Stimulated activated CD8-positive, alpha-beta memory T cell treated with anti-CD3 and anti-CD28 coated beads, Interleukin-7, amount 100 ng/mL, for 48 hours (primary cell): ENCODE results near the gene FKTN.
"Not testable (repeated sequence)": the region's sequence is repeated elsewhere in the genome, so short reads cannot be mapped to it uniquely, and the experiment has no call there.

Source experiments
- DNase-seq, 2 donors: peaks; one replicate each; pipeline ENCODE4 v3.0.0-alpha.2; 2020; ENCODE audit warnings: low read depth in 1 of 2; ENCODE audit errors: extremely low read depth in 1 of 2

Gene FKTN

GRCh38 chr9:105557804-105558610 is at the start of gene FKTN:
Gene FKTN (plus strand): TSS chr9:105558131. CDS start chr9:105575033, 16,902 bp downstream.
- peak; percentile 63 to 72 for DNase-seq

DNA sequence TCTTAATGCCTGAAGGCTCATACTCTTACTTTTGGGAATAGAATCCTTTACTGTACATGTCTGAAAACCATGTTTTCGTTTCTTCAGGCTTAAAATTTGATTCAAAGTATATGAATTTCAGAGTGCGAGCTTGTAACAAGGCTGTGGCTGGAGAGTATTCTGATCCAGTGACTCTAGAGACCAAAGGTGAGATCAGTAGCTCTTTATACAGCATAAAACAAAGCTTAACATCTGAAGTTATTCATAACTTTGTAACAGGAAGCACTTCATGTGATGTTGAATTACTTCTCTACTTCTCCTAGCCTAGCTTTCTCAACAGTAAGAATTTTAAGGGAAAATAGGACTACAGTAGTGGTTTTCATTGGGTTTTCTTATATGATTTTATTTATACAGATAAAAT is 49.4 kb upstream of the FKTN start:
- DNase-seq = no peak

DNA sequence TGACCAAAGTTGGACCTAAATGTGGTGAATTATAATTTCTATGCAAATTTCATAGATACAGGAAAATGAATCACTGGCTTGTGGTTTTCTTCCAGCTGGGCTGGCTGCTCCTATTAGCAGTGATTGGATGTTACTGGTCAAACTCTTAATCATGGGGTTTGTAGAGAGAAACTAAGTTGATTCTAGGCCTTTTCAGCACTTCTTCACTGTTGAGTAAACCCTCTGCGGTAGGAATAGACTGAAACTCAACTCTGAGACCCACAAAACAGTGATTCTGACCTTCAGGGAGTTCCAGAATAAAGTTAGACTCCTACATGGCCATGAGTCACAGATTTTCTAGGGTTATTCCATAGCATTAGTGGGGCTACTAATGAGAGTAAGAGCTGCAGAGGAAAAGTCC is 47.9 kb upstream of the FKTN start:
- no peak for DNase-seq

- DNase-seq = no peak
These were observed 46.5 kb upstream of the FKTN start for GRCh38 chr9:105511446-105511845.

GRCh38 chr9:105515811-105516413 is 42.0 kb upstream of the FKTN start:
- DNase-seq = no peak

DNA sequence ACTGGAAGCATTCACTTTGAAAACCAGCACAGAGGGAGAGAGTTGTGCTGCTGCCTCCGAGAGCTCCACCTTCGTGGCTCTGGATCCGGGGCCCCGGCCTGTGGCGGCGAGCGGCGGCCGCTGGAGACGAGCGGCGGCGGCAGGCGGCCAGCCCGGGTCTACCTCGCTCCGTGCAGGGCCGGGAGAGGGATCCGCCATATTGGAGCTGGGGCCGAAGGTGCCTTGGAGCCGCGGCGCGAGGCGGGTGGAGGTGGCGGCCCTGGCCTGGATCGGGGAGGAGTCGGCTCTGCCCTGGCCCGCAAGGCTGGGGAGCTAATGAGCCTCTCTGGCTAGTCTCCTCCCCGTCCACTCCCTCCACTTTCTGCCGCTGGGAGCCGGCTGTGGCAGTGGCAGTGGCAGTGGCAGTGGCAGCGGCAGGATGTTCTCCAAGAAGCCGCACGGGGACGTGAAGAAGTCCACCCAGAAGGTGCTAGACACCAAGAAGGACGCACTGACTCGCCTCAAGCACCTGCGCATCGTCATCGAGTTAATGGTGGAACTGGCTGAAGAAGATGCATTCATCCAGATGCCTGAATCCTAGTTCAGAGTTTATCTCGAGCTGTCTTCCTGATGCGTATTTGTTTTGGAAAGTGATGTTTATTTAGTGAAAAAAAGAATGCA is 38.1 kb upstream of the FKTN start:
- peak; percentile 5 to 16 for DNase-seq

DNA sequence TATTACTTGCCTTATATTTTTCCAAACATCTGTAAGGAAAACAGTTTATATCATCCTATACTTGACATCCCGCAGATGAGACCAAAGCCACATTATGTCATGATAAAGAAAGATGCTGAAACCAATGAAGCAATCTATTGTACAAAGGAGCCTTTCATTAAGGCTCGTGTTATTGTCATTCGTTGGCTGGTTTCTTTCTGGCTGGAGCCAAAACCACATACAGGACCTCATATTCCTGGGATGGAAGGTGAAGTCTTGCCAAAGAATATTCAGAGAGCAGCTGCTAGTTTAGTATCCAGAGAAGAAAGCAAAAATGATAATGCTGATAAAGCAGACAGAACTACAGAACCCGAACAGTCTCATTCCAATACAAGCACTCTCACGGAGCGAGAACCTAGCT is 36.9 kb upstream of the FKTN start:
- not testable (repeated sequence) for DNase-seq

DNA sequence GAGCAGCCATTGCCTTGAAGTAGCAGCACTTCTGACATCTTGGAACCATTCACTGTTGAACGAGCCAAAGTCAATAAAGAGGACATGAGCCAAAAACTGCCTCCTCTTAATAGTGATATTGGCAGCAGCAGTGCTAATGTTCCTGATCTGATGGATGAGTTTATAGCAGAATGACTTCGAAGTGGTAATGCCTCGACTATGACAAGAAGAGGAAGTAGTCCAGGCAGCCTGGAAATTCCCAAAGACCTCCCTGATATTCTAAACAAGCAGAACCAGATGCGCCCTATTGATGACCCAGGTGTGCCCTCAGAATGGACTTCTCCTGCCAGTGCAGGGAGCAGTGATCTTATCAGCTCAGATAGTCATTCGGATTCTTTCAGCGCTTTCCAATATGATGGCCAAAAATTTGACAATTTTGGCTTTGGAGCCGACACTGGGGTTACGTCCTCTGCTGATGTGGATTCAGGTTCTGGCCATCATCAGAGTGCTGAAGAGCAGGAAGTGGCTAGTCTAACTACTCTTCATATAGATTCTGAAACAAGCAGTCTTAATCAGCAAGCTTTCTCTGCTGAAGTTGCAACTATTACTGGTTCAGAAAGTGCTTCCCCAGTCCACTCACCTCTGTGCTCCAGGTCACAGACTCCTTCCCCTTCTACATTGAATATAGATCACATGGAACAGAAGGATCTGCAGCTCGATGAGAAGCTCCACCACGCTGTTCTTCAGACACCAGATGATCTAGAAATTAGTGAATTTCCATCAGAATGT is 35.1 kb upstream of the FKTN start:
- DNase-seq = not testable (repeated sequence)

DNA sequence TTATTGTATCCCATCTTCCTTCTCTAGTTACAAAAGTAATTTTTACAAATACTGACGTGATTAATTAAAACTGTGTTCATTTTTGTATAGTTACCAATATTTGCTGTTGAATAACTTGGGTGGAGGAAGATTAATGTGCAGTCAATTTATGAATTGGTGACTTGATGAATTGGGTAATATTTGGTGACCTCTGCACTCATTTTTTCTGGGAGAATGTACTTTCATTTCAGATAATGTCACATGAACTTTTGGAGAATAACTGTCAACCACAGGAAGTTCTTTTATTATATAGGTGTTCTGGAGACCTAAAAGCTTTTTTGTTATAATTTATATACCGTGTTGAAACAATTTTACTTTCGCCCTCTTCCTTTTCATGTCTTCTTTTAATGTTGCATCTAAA is 26.4 kb upstream of the FKTN start:
- DNase-seq = no peak

GRCh38 chr9:105535920-105536668 is 21.8 kb upstream of the FKTN start:
- no peak for DNase-seq

DNA sequence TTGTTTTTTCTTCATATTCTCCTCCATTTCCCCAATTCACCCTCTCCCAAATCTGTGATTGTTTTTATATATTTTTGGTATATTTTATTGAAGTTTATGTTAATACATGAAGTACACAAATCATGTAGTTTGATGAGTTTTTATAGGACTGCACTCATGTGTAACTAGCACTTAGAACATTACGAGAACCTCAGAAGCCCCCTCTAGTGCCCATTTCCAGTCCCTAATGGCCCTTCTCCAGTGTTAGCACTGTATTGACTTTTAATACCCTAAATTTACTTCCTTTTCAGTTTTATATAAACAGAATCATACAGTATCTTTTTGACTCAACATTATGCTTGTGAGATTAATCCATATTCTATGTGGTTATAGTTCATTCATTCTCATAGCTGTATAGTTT is 18.5 kb upstream of the FKTN start:
- DNase-seq = no peak

- DNase-seq = no peak
These were observed 16.1 kb upstream of the FKTN start for GRCh38 chr9:105541838-105542237.

DNA sequence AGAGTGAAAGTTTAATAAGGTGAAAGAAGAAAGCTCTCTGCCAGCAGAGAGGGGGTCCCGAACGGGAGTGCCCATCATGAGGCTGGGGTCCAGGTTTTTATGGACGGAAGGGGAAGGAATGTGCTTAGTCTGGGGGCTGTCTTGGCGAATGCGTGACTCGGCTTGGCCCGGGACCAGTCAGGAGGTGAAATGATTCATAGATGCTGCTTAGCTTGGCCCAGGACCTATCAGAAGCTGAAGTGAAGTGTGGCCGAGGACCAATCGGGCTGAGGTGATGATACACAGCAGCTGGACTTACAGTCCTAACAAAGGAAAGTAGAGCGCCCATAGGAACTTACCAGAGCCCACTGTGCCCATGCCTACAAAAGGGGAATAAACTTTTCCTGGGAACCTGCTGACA is 3.9 kb upstream of the FKTN start:
- no peak for DNase-seq

DNA sequence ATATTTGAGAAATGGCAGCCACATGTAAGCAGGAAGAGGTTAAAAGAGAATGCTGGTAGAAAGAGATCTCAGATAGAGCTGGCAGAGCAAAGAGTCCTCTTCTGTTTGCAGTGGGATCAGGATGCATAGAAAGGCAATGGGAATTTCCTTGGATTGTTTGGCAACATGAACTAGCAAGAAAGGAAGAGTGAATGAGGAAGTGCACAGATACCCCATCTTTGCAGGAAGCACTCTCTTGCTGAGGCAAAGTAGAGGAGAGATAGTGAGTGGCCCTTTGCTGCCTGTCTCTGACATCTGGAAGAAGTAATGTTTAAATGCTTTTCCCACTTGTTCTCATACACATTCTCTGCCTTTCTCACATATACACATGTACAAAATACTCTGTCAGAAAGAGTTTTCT is 14.5 kb downstream of the FKTN start:
- no peak for DNase-seq

DNA sequence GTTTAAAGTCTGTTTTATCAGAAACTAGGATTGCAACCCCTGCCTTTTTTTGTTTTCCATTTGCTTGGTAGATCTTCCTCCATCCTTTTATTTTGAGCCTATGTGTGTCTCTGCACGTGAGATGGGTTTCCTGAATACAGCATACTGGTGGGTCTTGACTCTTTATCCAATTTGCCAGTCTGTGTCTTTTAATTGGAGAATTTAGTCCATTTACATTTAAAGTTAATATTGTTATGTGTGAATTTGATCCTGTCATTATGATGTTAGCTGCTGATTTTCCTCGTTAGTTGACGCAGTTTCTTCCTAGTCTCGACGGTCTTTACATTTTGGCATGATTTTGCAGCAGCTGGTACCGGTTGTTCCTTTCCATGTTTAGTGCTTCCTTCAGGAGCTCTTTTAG is 22.0 kb downstream of the FKTN start:
- DNase-seq = not testable (repeated sequence)

GRCh38 chr9:105581550-105581949 is 23.6 kb downstream of the FKTN start:
- DNase-seq = not testable (repeated sequence)

DNA sequence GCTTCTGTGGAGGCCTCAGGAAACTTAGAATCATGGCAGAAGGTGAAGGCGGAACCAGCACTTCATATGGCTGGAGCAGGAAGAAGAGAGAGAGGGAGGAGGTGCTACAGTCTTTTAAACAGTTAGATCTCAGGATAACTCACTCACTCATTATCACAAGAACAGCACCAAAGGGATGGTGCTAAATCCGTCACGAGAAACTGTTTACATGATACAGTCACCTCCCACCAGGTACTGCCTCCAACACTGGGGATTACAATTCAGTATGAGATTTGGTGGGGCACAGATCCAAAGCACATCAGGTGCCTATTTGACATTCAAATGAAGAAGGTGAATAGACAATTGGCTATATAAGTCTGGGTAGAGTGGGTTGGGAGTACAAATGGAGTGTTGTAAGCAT is 35.2 kb downstream of the FKTN start:
- DNase-seq = no peak

DNA sequence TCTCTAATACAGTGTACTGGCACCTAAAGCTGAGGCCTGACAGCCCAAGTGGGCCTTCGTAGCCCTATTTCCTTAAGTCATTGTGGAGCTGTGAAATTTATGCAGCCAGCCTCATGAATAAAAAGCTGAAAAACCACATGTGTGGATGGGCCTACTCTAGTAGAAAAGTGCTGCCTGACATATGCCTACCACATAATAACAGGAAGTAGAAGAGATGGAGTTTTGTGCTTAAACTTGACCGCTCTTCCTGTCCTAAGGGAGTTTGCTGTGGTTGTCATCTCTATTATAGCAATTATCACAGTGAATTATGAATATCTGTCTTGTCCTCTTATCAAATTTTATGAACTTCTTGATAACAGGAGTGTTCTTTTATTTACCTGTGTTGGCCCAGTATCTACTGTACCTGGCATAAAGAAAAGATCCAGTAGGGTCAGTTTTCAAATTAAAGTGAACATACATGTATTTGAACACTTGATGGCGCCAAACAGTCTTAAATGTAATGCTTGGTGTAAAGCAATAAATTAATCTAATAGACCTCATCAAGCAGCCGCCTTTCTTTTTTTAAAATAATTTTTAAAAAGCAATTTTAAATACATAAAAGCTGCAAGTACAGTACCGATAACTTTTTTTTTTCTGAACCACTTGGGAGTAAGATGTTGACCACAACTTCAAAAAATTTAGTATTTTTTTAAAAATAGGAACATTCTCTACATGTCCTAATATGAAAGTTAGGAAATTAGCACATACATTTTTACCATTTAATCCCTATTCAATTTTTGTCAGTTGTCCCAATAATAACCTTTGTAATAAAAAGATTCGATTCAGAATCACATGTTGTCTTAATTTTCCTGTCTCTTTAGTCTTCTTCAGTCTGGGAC is 51.0 kb downstream of the FKTN start:
- DNase-seq = no peak

- DNase-seq = no peak
These were observed 63.1 kb downstream of the FKTN start for GRCh38 chr9:105621001-105621400.

- DNase-seq = no peak
These were observed 67.2 kb downstream of the FKTN start for GRCh38 chr9:105625088-105625487.
